AG09319 (cell line): ENCODE data around the gene AGTRAP.

Source experiments
- DNase-seq: peaks from one replicate; pipeline ENCODE4 v3.0.0-alpha.2; 2010; ENCODE audit warnings: low read depth; ENCODE audit errors: extremely low read depth
- TF ChIP-seq, protein P1 (sequence below): IDR thresholded peaks from 2 replicates; pipeline ENCODE4 v1.5.1; 2011; ENCODE audit warnings: low read depth, mild to moderate bottlenecking, inconsistent platforms, low read length, moderate library complexity

The AGTRAP gene

GRCh38 chr1:11764519-11764918, 28.6 kb downstream of the AGTRAP start:
- TF ChIP-seq, protein P1, sequence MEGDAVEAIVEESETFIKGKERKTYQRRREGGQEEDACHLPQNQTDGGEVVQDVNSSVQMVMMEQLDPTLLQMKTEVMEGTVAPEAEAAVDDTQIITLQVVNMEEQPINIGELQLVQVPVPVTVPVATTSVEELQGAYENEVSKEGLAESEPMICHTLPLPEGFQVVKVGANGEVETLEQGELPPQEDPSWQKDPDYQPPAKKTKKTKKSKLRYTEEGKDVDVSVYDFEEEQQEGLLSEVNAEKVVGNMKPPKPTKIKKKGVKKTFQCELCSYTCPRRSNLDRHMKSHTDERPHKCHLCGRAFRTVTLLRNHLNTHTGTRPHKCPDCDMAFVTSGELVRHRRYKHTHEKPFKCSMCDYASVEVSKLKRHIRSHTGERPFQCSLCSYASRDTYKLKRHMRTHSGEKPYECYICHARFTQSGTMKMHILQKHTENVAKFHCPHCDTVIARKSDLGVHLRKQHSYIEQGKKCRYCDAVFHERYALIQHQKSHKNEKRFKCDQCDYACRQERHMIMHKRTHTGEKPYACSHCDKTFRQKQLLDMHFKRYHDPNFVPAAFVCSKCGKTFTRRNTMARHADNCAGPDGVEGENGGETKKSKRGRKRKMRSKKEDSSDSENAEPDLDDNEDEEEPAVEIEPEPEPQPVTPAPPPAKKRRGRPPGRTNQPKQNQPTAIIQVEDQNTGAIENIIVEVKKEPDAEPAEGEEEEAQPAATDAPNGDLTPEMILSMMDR: no peak
- no peak for DNase-seq

DNA sequence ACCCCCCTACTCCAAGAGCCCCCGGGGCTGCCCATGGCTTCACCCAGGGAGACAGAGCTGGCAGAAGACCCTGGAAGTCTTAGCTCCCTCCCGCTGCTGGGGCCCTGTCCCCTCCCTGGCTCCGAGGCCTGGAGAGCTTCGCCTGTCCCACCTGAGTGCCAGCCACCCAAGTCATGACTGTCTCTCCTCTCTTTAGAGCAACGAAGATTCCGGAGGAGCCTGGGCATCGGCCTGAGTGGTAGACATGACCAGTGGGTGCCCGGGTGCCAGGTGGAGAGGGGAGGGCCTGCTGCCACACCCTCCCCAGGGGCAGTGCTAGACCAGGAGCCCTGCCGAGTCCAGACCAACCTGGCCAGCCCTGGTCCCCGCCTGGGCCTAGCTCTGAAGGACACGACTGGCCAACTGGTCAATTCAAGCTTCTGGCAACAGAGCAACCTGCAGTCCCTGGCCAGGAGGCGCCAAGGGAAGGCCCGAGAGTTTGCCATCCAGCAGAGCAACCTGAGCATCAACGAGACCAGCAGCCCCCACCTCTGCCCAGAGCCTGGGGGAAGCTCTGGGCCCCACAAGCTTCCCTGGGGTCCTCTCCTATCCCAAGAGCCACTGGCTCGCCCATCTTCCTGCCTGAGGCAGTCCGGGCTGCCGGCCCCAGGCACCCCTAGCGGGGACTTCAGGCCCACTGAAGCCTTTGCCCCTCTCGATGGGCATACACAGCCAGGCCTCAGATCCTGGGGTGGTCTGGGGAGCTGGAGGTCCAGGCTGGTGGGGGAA, 29.9 kb downstream of the AGTRAP start:
- DNase-seq: no peak
- TF ChIP-seq, protein P1: no peak

- TF ChIP-seq, protein P1: no peak
- DNase-seq: no peak
These were observed 30.5 kb downstream of the AGTRAP start for GRCh38 chr1:11766429-11766776.

GRCh38 chr1:11767922-11768704, 32.2 kb downstream of the AGTRAP start:
- TF ChIP-seq, protein P1: no peak
- DNase-seq: no peak

- TF ChIP-seq, protein P1: no peak
These were observed 32.9 kb downstream of the AGTRAP start for GRCh38 chr1:11768821-11769220.

GRCh38 chr1:11769274-11769673, 33.3 kb downstream of the AGTRAP start:
- TF ChIP-seq, protein P1: no peak

More at GRCh38 chr1:11768821-11769220, 32.9 kb downstream of the AGTRAP start:
- no peak for DNase-seq

DNA sequence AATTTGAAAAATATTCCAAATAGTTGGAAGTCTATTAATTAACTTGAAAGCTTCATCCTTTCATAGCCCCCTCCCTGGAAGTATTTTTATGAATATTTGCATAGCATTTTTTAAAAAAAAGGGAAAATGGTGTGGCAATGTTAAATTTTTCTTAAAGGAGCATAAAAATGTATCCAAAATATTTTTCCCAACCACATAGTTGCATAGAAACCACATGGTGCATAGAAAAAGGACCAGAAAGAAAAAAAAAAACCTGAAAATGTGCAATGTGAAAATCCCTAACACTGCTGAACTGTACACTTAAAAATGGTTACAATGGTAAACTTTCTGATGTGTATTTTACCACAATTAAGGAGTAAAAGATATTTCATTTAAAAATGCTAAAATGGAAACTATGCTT, 34.1 kb downstream of the AGTRAP start:
- TF ChIP-seq, protein P1: no peak
- no peak for DNase-seq

More at GRCh38 chr1:11769274-11769673, 33.3 kb downstream of the AGTRAP start:
- no peak for DNase-seq
